Measurements from ENCODE around the gene PLXNA1.

PLXNA1 gene

GRCh38 chr3:127025456-127025855 lies 42.5 kb downstream of the PLXNA1 start:
- DNase-seq, result no peak

- DNase-seq, result no peak
Measured at GRCh38 chr3:127026036-127026435, 43.1 kb downstream of the PLXNA1 start.

GRCh38 chr3:127026661-127027060 lies 43.7 kb downstream of the PLXNA1 start:
- DNase-seq, result no peak

GRCh38 chr3:127027061-127027735 lies 44.3 kb downstream of the PLXNA1 start:
- DNase-seq, result no peak

GRCh38 chr3:127027811-127028548 lies 45.1 kb downstream of the PLXNA1 start:
- DNase-seq, result no peak

- DNase-seq, result no peak
Measured at GRCh38 chr3:127028781-127029657, 46.1 kb downstream of the PLXNA1 start.

- DNase-seq, result no peak
Measured at GRCh38 chr3:127029658-127030507, 47.0 kb downstream of the PLXNA1 start.

- no peak for DNase-seq
Measured at GRCh38 chr3:127030508-127031412, 47.8 kb downstream of the PLXNA1 start.

- DNase-seq, result no peak
Measured at GRCh38 chr3:127031413-127031810, 48.5 kb downstream of the PLXNA1 start.

GRCh38 chr3:127031845-127032244 lies 48.9 kb downstream of the PLXNA1 start:
- DNase-seq, result no peak

- no peak for DNase-seq
Measured at GRCh38 chr3:127032296-127032990, 49.5 kb downstream of the PLXNA1 start.

All from femur (tissue), 1 donor.